ENCODE data around the gene AIDA. TPM values are rescaled to one million over a fixed set of nuclear protein-coding genes. Genes with fewer than 3 reads are reported as not detected.
A peak's percentile ranks its signal among the peaks of the same experiment; 100 is the strongest.

AIDA gene
- total and polyA plus RNA-seq, 4 experiments from 2014 or later: 35.2 to 64.5 (median 49.0) TPM

DNA sequence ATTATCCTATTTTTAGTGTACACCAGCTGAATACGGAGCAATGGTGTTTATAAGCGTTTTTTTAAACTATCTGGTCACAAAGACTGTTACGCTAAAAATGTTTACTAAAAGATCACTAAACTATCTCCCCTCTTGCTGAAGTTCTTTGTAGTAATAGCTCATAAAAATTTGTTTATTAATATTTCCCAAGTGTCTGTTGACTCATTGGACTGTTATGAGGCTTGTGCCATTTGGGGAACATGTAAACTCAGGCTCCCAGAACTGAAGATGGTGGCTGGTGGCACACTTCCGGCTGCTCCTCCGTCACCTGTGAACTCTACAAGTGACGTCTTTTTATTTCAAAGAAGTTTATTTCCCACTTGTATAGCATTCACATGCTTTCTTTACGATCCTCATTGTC is 46.3 kb downstream of the AIDA start:
- no peak overlapping the region for H3K4me3 ChIP-seq (ENCODE audit: low read length in 2 of 2)
- Mint-ChIP-seq H3K4me3 (no peak overlapping the region), H3K27ac (peak overlapping the region in 3 of 7 donors; percentile 22 to 71 (median 35)), H3K4me1 (peaks cover 8 to 15% (median 11%) of the 10 kb centered on the region in 4 donors), H3K36me3 (peaks cover 38 to 76% of the 10 kb centered on the region in 2 donors), H3K27me3 (no peaks in the 10 kb centered on the region), H3K9me3 (no peaks in the 10 kb centered on the region)
- ChIA-PET POLR2A (ENCODE audit: partially characterized antibody) (interaction anchor here (0.8 kb wide), 1 partner anchor 10 kb away, joined by 4 read pairs; no protein-coding TSS in a partner anchor), CTCF (ENCODE audit: partially characterized antibody) (interaction anchor here (1.4 kb wide), 1 partner anchor 32 kb away, joined by 4 read pairs; no protein-coding TSS in a partner anchor)
- H3K27me3 ChIP-seq (ENCODE audit: insufficient read depth, low read length): no peaks in the 10 kb centered on the region
- H3K36me3 ChIP-seq (ENCODE audit: insufficient read depth, low read length): peaks cover 53% of the 10 kb centered on the region
- intact Hi-C loops (cut with micrococcal nuclease): no loop called here
- H3K9me3 ChIP-seq (ENCODE audit: control insufficient read depth in 1 of 2, low read length in 2 of 2): no peaks in the 10 kb centered on the region
- peaks cover 7% of the 10 kb centered on the region for H3K4me1 ChIP-seq (ENCODE audit: insufficient read depth, low read length)
- no peak for DNase-seq
- no peak overlapping the region for H3K27ac ChIP-seq (ENCODE audit: low read depth, low read length)

- Histone ChIP-seq H3K27ac (ENCODE audit: low read depth, low read length) (no peak overlapping the region), H3K27me3 (ENCODE audit: insufficient read depth, low read length) (no peaks in the 10 kb centered on the region), H3K4me1 (ENCODE audit: insufficient read depth, low read length) (no peaks in the 10 kb centered on the region), H3K9me3 (ENCODE audit: control insufficient read depth in 1 of 2, low read length in 2 of 2) (no peaks in the 10 kb centered on the region), H3K4me3 (ENCODE audit: low read length in 2 of 2) (no peak overlapping the region), H3K36me3 (ENCODE audit: insufficient read depth, low read length) (peaks cover 76% of the 10 kb centered on the region)
- peaks cover 50 to 84% of the 10 kb centered on the region in 2 donors for H3K36me3 Mint-ChIP-seq
- POLR2A ChIA-PET (ENCODE audit: partially characterized antibody): interaction anchor here (1.2 to 1.3 kb wide), 2 partner anchors 14 to 49 kb away, joined by 3 to 4 read pairs; no protein-coding TSS in a partner anchor
- no peak overlapping the region for H3K4me3 Mint-ChIP-seq
- no peak for DNase-seq
- intact Hi-C loops (cut with micrococcal nuclease): no loop called here
- peak overlapping the region in 2 of 7 donors; percentile 23 to 48 for H3K27ac Mint-ChIP-seq
- H3K4me1 Mint-ChIP-seq: peaks cover 0 to 4% (median 4%) of the 10 kb centered on the region in 4 donors
- H3K9me3 Mint-ChIP-seq: no peaks in the 10 kb centered on the region
- H3K27me3 Mint-ChIP-seq: no peaks in the 10 kb centered on the region
- CTCF ChIA-PET (ENCODE audit: partially characterized antibody): no interaction called here
Observed at GRCh38 chr1:222663431-222663934, 48.8 kb downstream of the AIDA start.

DNA sequence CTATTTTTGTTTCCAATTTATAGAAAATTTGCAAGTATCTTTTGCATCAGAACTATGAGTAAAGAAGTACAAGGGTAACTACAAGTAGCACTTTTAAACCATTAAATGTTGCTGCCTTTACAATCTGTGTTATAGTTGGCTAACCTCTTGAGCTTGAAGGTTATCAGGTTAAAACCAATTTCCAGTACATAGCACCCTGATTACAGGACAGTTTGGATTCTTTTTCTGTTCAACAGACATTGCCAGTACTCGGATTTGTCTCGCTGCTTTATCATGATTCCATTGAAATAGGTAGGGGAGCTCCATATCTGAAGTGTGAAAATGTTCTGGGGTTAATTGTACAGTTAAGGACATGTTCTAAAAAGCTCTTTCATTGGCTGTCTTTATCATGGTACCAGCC is 54.4 kb downstream of the AIDA start:
- Mint-ChIP-seq H3K4me1 (peaks cover 33 to 48% (median 41%) of the 10 kb centered on the region in 4 donors), H3K36me3 (peaks cover 68 to 87% of the 10 kb centered on the region in 2 donors), H3K27me3 (no peaks in the 10 kb centered on the region), H3K27ac (peak overlapping the region; percentile 14 to 91 (median 70)), H3K9me3 (no peaks in the 10 kb centered on the region), H3K4me3 (no peak overlapping the region)
- POLR2A ChIA-PET (ENCODE audit: partially characterized antibody): interaction anchor here (1.2 to 2.7 kb wide), 3 partner anchors 13 to 55 kb away, joined by 3 to 17 read pairs (median 6); partner anchors contain the start of genes AIDA and BROX
- Histone ChIP-seq H3K36me3 (ENCODE audit: insufficient read depth, low read length) (peaks cover 81% of the 10 kb centered on the region), H3K4me3 (ENCODE audit: low read length in 2 of 2) (no peak overlapping the region), H3K9me3 (ENCODE audit: control insufficient read depth in 1 of 2, low read length in 2 of 2) (no peaks in the 10 kb centered on the region), H3K27ac (ENCODE audit: low read depth, low read length) (peak overlapping the region; percentile 49), H3K4me1 (ENCODE audit: insufficient read depth, low read length) (peaks cover 28% of the 10 kb centered on the region), H3K27me3 (ENCODE audit: insufficient read depth, low read length) (no peaks in the 10 kb centered on the region)
- intact Hi-C loops (cut with micrococcal nuclease): no loop called here
- DNase-seq: no peak
- CTCF ChIA-PET (ENCODE audit: partially characterized antibody): interaction anchor here (0.9 to 1.2 kb wide), 3 partner anchors 23 to 1202 kb away, joined by 3 to 6 read pairs (median 4); no protein-coding TSS in a partner anchor

DNA sequence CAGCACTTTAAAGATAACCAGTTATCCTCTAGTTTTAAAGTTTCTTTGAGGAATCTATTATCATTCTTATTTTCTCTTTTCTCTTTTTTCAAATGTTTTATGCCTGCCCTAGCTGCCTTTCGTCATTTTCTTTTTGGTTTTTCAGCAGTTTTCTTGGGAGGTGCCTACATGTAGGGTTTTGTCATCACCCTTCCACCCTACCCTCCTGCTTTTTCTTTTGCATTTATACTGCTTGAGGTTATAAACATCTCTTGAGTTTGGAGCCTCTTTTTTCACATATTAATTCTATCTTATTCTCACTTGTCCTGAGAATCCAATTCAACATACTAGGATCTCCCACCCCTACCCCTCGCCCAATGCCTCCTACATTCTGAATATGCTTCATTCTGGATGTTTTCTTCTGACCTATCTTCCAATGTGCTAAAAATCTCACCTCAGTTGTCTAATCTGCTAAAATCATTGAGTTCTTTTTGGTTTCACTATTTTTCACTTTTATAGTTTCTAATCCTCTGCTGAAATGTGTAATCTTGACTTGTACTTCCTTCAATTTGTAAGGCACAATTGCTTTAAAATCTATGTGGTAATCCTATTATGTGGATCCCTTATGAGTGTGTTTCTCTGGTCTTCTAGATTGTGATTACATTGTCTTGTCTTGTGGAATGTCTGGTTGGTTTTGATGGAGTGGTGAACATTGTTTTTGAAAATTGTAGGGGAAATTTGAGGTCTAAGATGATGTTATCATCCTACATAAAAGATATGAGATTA is 55.7 kb downstream of the AIDA start:
- intact Hi-C loops (cut with micrococcal nuclease): no loop called here
- Histone ChIP-seq H3K9me3 (ENCODE audit: control insufficient read depth in 1 of 2, low read length in 2 of 2) (no peaks in the 10 kb centered on the region), H3K36me3 (ENCODE audit: insufficient read depth, low read length) (peaks cover 82% of the 10 kb centered on the region), H3K27me3 (ENCODE audit: insufficient read depth, low read length) (no peaks in the 10 kb centered on the region), H3K27ac (ENCODE audit: low read depth, low read length) (peak overlapping the region; percentile 49), H3K4me3 (ENCODE audit: low read length in 2 of 2) (no peak overlapping the region), H3K4me1 (ENCODE audit: insufficient read depth, low read length) (peaks cover 32% of the 10 kb centered on the region)
- DNase-seq: no peak
- Mint-ChIP-seq H3K4me1 (peaks cover 33 to 58% (median 47%) of the 10 kb centered on the region in 4 donors), H3K27ac (peak overlapping the region; percentile 87 to 98 (median 92)), H3K27me3 (no peaks in the 10 kb centered on the region), H3K36me3 (peaks cover 73 to 89% of the 10 kb centered on the region in 2 donors), H3K9me3 (no peaks in the 10 kb centered on the region), H3K4me3 (peak overlapping the region in 3 of 8 donors; percentile 15 to 42 (median 39))
- POLR2A ChIA-PET (ENCODE audit: partially characterized antibody): interaction anchor here (0.6 to 4.7 kb wide), 5 partner anchors 9 to 56 kb away, joined by 3 to 45 read pairs (median 6); partner anchors contain the start of genes AIDA and BROX
- CTCF ChIA-PET (ENCODE audit: partially characterized antibody): interaction anchor here (0.8 to 3.0 kb wide), 3 partner anchors 12 to 191 kb away, joined by 3 to 14 read pairs (median 4); no protein-coding TSS in a partner anchor

GRCh38 chr1:222654849-222655248 is 57.4 kb downstream of the AIDA start:
- no peaks in the 10 kb centered on the region for H3K27me3 Mint-ChIP-seq
- peaks cover 33 to 55% (median 46%) of the 10 kb centered on the region in 4 donors for H3K4me1 Mint-ChIP-seq
- H3K4me3 Mint-ChIP-seq: peak overlapping the region; percentile 37 to 76 (median 60)
- no peaks in the 10 kb centered on the region for H3K9me3 Mint-ChIP-seq
- Histone ChIP-seq H3K27me3 (ENCODE audit: insufficient read depth, low read length) (no peaks in the 10 kb centered on the region), H3K36me3 (ENCODE audit: insufficient read depth, low read length) (peaks cover 79% of the 10 kb centered on the region), H3K4me3 (ENCODE audit: low read length in 2 of 2) (no peak overlapping the region), H3K27ac (ENCODE audit: low read depth, low read length) (peak overlapping the region; percentile 67), H3K9me3 (ENCODE audit: control insufficient read depth in 1 of 2, low read length in 2 of 2) (no peaks in the 10 kb centered on the region), H3K4me1 (ENCODE audit: insufficient read depth, low read length) (peaks cover 32% of the 10 kb centered on the region)
- intact Hi-C loops (cut with micrococcal nuclease): loop anchor here (1.0 kb wide), 2 partner anchors 11 to 58 kb away; no protein-coding TSS in a partner anchor
- peak; percentile 80 to 92 (median 87) for DNase-seq
- ChIA-PET POLR2A (ENCODE audit: partially characterized antibody) (interaction anchor here (0.9 to 4.7 kb wide), 5 partner anchors 10 to 709 kb away, joined by 3 to 45 read pairs (median 4); partner anchors contain the start of genes AIDA, BROX and SUSD4), CTCF (ENCODE audit: partially characterized antibody) (interaction anchor here (0.9 to 3.2 kb wide), 9 partner anchors 10 to 190 kb away, joined by 3 to 14 read pairs (median 4); partner anchors contain the start of genes AIDA and BROX)
- peak overlapping the region; percentile 90 to 98 (median 95) for H3K27ac Mint-ChIP-seq
- H3K36me3 Mint-ChIP-seq: peaks cover 67 to 87% of the 10 kb centered on the region in 2 donors

DNA sequence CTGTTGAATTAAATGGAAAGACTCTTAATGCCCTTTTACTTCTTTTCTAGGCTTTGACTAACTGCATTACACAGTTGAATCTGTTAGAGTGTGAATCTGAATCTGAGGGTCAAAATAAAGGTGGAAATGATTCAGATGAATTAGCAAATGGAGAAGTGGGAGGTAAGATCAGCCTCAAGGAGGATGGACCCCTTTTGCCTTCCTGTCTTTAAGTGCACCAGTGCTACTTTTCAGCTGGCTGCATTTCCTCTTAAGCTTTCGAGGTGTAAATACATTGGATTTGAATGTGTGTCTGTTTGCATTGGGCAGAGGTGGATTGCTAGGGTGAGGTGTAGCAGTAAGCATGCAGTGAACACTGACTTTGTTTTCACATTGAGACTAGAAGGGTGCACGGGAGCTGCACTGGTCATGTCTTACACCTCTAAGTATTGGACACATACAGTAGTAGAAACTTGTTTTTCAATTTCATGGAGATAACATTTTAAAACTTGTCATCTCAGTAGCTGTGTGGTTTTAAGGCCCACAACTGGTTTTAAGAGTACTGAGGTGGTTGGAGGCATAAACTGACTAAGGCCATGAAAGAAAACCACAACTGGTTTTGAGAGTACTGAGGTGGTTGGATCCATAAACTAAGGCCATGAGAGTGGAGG is 59.0 kb downstream of the AIDA start:
- H3K4me3 Mint-ChIP-seq: peak overlapping the region in 1 of 8 donors; percentile 73

More for the DNA sequence above, 59.0 kb downstream of the AIDA start:
- H3K4me1 Mint-ChIP-seq: peaks cover 34 to 59% (median 45%) of the 10 kb centered on the region in 4 donors
- Histone ChIP-seq H3K4me3 (ENCODE audit: low read length in 2 of 2) (no peak overlapping the region), H3K9me3 (ENCODE audit: control insufficient read depth in 1 of 2, low read length in 2 of 2) (no peaks in the 10 kb centered on the region), H3K27ac (ENCODE audit: low read depth, low read length) (peak overlapping the region; percentile 67), H3K4me1 (ENCODE audit: insufficient read depth, low read length) (peaks cover 32% of the 10 kb centered on the region), H3K36me3 (ENCODE audit: insufficient read depth, low read length) (peaks cover 65% of the 10 kb centered on the region), H3K27me3 (ENCODE audit: insufficient read depth, low read length) (no peaks in the 10 kb centered on the region)
- DNase-seq: peak in 1 of 5 donors; percentile 34
- POLR2A ChIA-PET (ENCODE audit: partially characterized antibody): interaction anchor here (1.5 to 4.7 kb wide), 2 partner anchors 9 to 60 kb away, joined by 6 to 45 read pairs (median 14); partner anchors contain the start of genes AIDA and BROX
- H3K36me3 Mint-ChIP-seq: peaks cover 60 to 79% of the 10 kb centered on the region in 2 donors
- intact Hi-C loops (cut with micrococcal nuclease): no loop called here
- no peaks in the 10 kb centered on the region for H3K9me3 Mint-ChIP-seq
- CTCF ChIA-PET (ENCODE audit: partially characterized antibody): interaction anchor here (1.5 to 3.2 kb wide), 4 partner anchors 9 to 188 kb away, joined by 3 to 14 read pairs (median 8); no protein-coding TSS in a partner anchor
- H3K27ac Mint-ChIP-seq: peak overlapping the region; percentile 90 to 98 (median 95)
- H3K27me3 Mint-ChIP-seq: no peaks in the 10 kb centered on the region
